ENCODE measurements around the gene CORO2A. TPM values are rescaled to one million over a fixed set of nuclear protein-coding genes. Genes with fewer than 3 reads are reported as not detected.
A peak's percentile ranks its signal among the peaks of the same experiment; 100 is the strongest.
"Not testable (repeated sequence)": the region's sequence is repeated elsewhere in the genome, so short reads cannot be mapped to it uniquely, and the experiment has no call there.

Gene CORO2A
- total and polyA plus RNA-seq, 10 of the 15 experiments (the other 5 are each of a cell fraction or from before 2014, with no cell fraction given), result 1.0 to 5.3 (median 3.5) TPM

GRCh38 chr9:98090674-98091073 is 101.8 kb downstream of the CORO2A start:
- ChIA-PET CTCF (interaction anchor here (0.9 to 1.2 kb wide), 3 partner anchors 11 to 168 kb away, joined by 3 to 4 read pairs (median 3); no protein-coding TSS in a partner anchor), SMC1A (ENCODE audit: uncharacterized antibody, unreplicated experiment) (interaction anchor here (1.0 to 1.7 kb wide), 5 partner anchors 11 to 103 kb away, joined by 3 to 5 read pairs (median 3); no protein-coding TSS in a partner anchor)
- H2AFZ ChIP-seq (ENCODE audit: control insufficient read depth, low read depth, low read length); H3K27me3 ChIP-seq (replicated peaks in 1 of 2; ENCODE audit: control insufficient read depth in 2 of 2, insufficient read depth in 2 of 2, low read length in 1 of 2); H3K27ac ChIP-seq (ENCODE audit: control insufficient read depth, insufficient read depth); BruUV-seq (replicated peaks); DNase-seq (ENCODE audit: low read depth, low spot score); H3K4me1 ChIP-seq (ENCODE audit: control insufficient read depth, insufficient read depth, low read length); ATAC-seq; H3K4me3 ChIP-seq; H3K9ac ChIP-seq (ENCODE audit: control insufficient read depth, insufficient read depth, low read length); POLR2A ChIA-PET; FAIRE-seq; RAD21 ChIA-PET (ENCODE audit: unreplicated experiment); in situ Hi-C loops (cut with MboI); H3K9me3 ChIP-seq (replicated peaks; ENCODE audit: control insufficient read depth, insufficient read depth, low read length); H3K4me2 ChIP-seq (ENCODE audit: control insufficient read depth, insufficient read depth); intact Hi-C loops (cut with micrococcal nuclease; ENCODE audit: unreplicated experiment); H3K79me2 ChIP-seq (ENCODE audit: control insufficient read depth, insufficient read depth, low read length); H4K20me1 ChIP-seq (ENCODE audit: control insufficient read depth, insufficient read depth): not testable (repeated sequence)
- H3K36me3 ChIP-seq (ENCODE audit: control insufficient read depth in 2 of 2, insufficient read depth in 2 of 2, low read length in 1 of 2), result peaks cover 9 to 23% of the 10 kb centered on the region in 2 experiments
- 96% methylated on average over 3 of the region's 3 CpGs for WGBS (ENCODE audit: insufficient coverage, insufficient replicate concordance, low lambda C conversion rate, missing lambda C conversion rate)
- 0 out of 6 replicates have a peak, but pooled peaks of 1 of the 3 experiments have one; percentile 1 for TF ChIP-seq CTCF (IDR thresholded peaks at IDR 0.05 in 2 of 3, conservative IDR thresholded peaks at IDR 0.05 in 1 of 3; ENCODE audit: control insufficient read depth in 2 of 3, extremely low read depth in 1 of 3, insufficient read depth in 1 of 3, low read depth in 3 of 3, low read length in 3 of 3)
- TF ChIP-seq RAD21 (IDR thresholded peaks at IDR 0.05; ENCODE audit: insufficient read depth, low read depth, low read length), result 0 out of 2 replicates have a peak, but pooled peaks have one; percentile 16
